Measurements from ENCODE around the gene CCDC74A.
"Not testable (repeated sequence)": the region's sequence is repeated elsewhere in the genome, so short reads cannot be mapped to it uniquely, and the experiment has no call there.

- not testable (repeated sequence) for TF ChIP-seq CTCF, POLR2A (IDR thresholded peaks at IDR 0.05)
These were observed 6.1 kb downstream of the CCDC74A start for GRCh38 chr2:131533609-131534316.
